ENCODE measurements around the gene GPRC5B.

GRCh38 chr16:19888834-19889233, 4.2 kb upstream of the GPRC5B start:
- TF ChIP-seq REST (IDR thresholded peaks at IDR 0.05; ENCODE audit: insufficient read depth in 1 of 2, low read depth in 2 of 2, low read length in 2 of 2) (no peak), POLR2AphosphoS5 (IDR thresholded peaks at IDR 0.05; ENCODE audit: low read depth, low read length) (no peak), TAF1 (IDR thresholded peaks at IDR 0.05; ENCODE audit: borderline replicate concordance, insufficient read depth, low read length) (no peak)
